ENCODE data around the gene TMEM147.

DNA sequence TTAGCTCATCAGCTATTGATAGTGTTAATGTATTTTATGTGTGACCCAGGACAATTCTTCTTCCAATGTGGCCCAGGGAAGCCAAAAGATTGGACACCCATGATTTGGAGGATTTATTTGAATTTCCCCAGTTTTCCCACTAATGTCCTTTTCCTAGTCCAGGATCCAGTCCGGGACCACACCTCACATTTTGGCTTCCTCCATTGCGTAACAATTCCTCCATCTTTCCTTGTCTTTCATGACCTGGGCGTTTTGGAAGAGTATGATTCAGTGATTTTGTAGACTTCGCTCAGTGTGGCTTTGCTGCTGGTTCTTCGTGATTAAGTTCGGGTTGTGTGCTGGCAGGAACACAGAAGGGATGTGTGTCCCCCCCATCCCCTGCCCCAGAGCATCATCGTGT, 21.3 kb downstream of the TMEM147 start:
- TF ChIP-seq, protein P1, sequence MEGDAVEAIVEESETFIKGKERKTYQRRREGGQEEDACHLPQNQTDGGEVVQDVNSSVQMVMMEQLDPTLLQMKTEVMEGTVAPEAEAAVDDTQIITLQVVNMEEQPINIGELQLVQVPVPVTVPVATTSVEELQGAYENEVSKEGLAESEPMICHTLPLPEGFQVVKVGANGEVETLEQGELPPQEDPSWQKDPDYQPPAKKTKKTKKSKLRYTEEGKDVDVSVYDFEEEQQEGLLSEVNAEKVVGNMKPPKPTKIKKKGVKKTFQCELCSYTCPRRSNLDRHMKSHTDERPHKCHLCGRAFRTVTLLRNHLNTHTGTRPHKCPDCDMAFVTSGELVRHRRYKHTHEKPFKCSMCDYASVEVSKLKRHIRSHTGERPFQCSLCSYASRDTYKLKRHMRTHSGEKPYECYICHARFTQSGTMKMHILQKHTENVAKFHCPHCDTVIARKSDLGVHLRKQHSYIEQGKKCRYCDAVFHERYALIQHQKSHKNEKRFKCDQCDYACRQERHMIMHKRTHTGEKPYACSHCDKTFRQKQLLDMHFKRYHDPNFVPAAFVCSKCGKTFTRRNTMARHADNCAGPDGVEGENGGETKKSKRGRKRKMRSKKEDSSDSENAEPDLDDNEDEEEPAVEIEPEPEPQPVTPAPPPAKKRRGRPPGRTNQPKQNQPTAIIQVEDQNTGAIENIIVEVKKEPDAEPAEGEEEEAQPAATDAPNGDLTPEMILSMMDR (IDR thresholded peaks at IDR 0.05), result no peak
- TF ChIP-seq POLR2A (IDR thresholded peaks at IDR 0.05), result no peak
